ENCODE data around the gene CAMK1D.
"Not testable (repeated sequence)": the region's sequence is repeated elsewhere in the genome, so short reads cannot be mapped to it uniquely, and the experiment has no call there.

Gene CAMK1D

GRCh38 chr10:12543589-12543988 is 194.2 kb downstream of the CAMK1D start:
- no peaks in the 10 kb centered on the region for H3K27me3 ChIP-seq (ENCODE audit: insufficient read depth, low read depth)
- no peak overlapping the region for H3K4me3 ChIP-seq (IDR thresholded peaks at IDR 0.05; ENCODE audit: insufficient read depth, low read depth, low read length)
- no peak overlapping the region for H2AFZ ChIP-seq (ENCODE audit: low read depth)
- H4K20me1 ChIP-seq (ENCODE audit: insufficient read depth) = no peaks in the 10 kb centered on the region
- no peak overlapping the region for H3K9ac ChIP-seq
- no peaks in the 10 kb centered on the region for H3K36me3 ChIP-seq (ENCODE audit: insufficient read depth)
- H3K4me2 ChIP-seq = no peak overlapping the region
- TF ChIP-seq CTCF (conservative IDR thresholded peaks at IDR 0.05; ENCODE audit: low read depth, low read length) = no peak
- no peak overlapping the region for H3K27ac ChIP-seq
- peaks cover 43% of the 10 kb centered on the region for H3K4me1 ChIP-seq (ENCODE audit: low read depth, poor library complexity, severe bottlenecking)
- peaks cover 27% of the 10 kb centered on the region for H3K79me2 ChIP-seq (ENCODE audit: insufficient read depth, low read depth)

GRCh38 chr10:12546160-12546802 is 196.9 kb downstream of the CAMK1D start:
- not testable (repeated sequence) for H4K20me1 ChIP-seq (ENCODE audit: insufficient read depth); H3K27ac ChIP-seq; H3K9ac ChIP-seq; H3K4me2 ChIP-seq; H3K36me3 ChIP-seq (ENCODE audit: insufficient read depth); H3K4me3 ChIP-seq (IDR thresholded peaks at IDR 0.05; ENCODE audit: insufficient read depth, low read depth, low read length); H3K27me3 ChIP-seq (ENCODE audit: insufficient read depth, low read depth); H2AFZ ChIP-seq (ENCODE audit: low read depth)
- Histone ChIP-seq H3K79me2 (ENCODE audit: insufficient read depth, low read depth) (peaks cover 19% of the 10 kb centered on the region; the same call in 1 of the 2 replicates), H3K4me1 (ENCODE audit: low read depth, poor library complexity, severe bottlenecking) (peaks cover 26% of the 10 kb centered on the region)

DNA sequence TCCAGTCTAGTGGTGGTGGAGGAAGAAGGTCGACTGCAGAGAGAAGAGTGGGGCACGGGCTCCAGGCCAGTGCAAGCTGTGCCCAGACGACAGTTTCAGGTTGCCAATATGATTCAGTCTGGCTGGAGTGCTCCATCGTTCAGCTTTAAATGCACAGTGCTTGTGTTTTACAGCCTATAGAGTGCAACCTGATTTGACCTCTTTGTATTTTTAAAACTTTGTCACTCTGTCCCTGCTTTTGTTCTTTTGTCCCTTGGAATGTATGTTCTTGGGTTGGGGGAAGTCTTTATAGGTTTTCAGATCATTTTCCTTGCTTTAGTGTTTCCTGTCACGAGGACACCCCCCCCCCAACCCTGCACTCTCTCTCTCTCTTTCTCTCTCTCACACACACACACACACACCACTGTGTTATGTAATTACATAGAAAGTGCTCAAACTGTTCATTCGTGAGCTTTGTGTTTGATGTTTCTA is 198.0 kb downstream of the CAMK1D start:
- H3K4me3 ChIP-seq (IDR thresholded peaks at IDR 0.05; ENCODE audit: insufficient read depth, low read depth, low read length) = no peak overlapping the region
- H3K9ac ChIP-seq = no peak overlapping the region
- H3K79me2 ChIP-seq (ENCODE audit: insufficient read depth, low read depth) = peaks cover 8% of the 10 kb centered on the region; the same call in 1 of the 2 replicates
- no peak overlapping the region for H3K27ac ChIP-seq
- TF ChIP-seq CTCF (conservative IDR thresholded peaks at IDR 0.05; ENCODE audit: low read depth, low read length) = no peak
- no peaks in the 10 kb centered on the region for H3K27me3 ChIP-seq (ENCODE audit: insufficient read depth, low read depth)
- no peaks in the 10 kb centered on the region for H3K36me3 ChIP-seq (ENCODE audit: insufficient read depth)
- peaks cover 15% of the 10 kb centered on the region for H3K4me1 ChIP-seq (ENCODE audit: low read depth, poor library complexity, severe bottlenecking)
- no peak overlapping the region for H2AFZ ChIP-seq (ENCODE audit: low read depth)
- no peaks in the 10 kb centered on the region for H4K20me1 ChIP-seq (ENCODE audit: insufficient read depth)
- no peak overlapping the region for H3K4me2 ChIP-seq

GRCh38 chr10:12549297-12549696 is 199.9 kb downstream of the CAMK1D start:
- Histone ChIP-seq H3K9ac (no peak overlapping the region), H2AFZ (ENCODE audit: low read depth) (no peak overlapping the region), H3K4me2 (no peak overlapping the region), H4K20me1 (ENCODE audit: insufficient read depth) (no peaks in the 10 kb centered on the region), H3K36me3 (ENCODE audit: insufficient read depth) (no peaks in the 10 kb centered on the region), H3K79me2 (ENCODE audit: insufficient read depth, low read depth) (no peaks in the 10 kb centered on the region; the same call in 1 of the 2 replicates), H3K27ac (no peak overlapping the region), H3K4me3 (IDR thresholded peaks at IDR 0.05; ENCODE audit: insufficient read depth, low read depth, low read length) (no peak overlapping the region), H3K27me3 (ENCODE audit: insufficient read depth, low read depth) (no peaks in the 10 kb centered on the region), H3K4me1 (ENCODE audit: low read depth, poor library complexity, severe bottlenecking) (peaks cover 9% of the 10 kb centered on the region)
- TF ChIP-seq CTCF (conservative IDR thresholded peaks at IDR 0.05; ENCODE audit: low read depth, low read length) = no peak

- no peak for TF ChIP-seq CTCF (conservative IDR thresholded peaks at IDR 0.05; ENCODE audit: low read depth, low read length)
- Histone ChIP-seq H3K4me2 (no peak overlapping the region), H3K79me2 (ENCODE audit: insufficient read depth, low read depth) (no peaks in the 10 kb centered on the region; the same call in 1 of the 2 replicates), H3K36me3 (ENCODE audit: insufficient read depth) (no peaks in the 10 kb centered on the region), H2AFZ (ENCODE audit: low read depth) (no peak overlapping the region), H3K27me3 (ENCODE audit: insufficient read depth, low read depth) (no peaks in the 10 kb centered on the region), H3K27ac (no peak overlapping the region), H3K4me1 (ENCODE audit: low read depth, poor library complexity, severe bottlenecking) (peaks cover 9% of the 10 kb centered on the region), H3K4me3 (IDR thresholded peaks at IDR 0.05; ENCODE audit: insufficient read depth, low read depth, low read length) (no peak overlapping the region), H4K20me1 (ENCODE audit: insufficient read depth) (no peaks in the 10 kb centered on the region), H3K9ac (no peak overlapping the region)
Measured at GRCh38 chr10:12550994-12551393, 201.6 kb downstream of the CAMK1D start.
